NCI-H446 (cell line): ENCODE measurements around the gene ME3.
"Not testable (repeated sequence)": the region's sequence is repeated elsewhere in the genome, so short reads cannot be mapped to it uniquely, and the experiment has no call there.

Source experiments
- DNase-seq, 2 experiments: peaks; one replicate each; lab custom pipeline; 2025; lab: John Stamatoyannopoulos, UW

Gene ME3

GRCh38 chr11:86663761-86664160 is 8.7 kb downstream of the ME3 start:
- no peak for DNase-seq

- DNase-seq = no peak
These were observed 9.1 kb downstream of the ME3 start for GRCh38 chr11:86663291-86663690.

GRCh38 chr11:86660736-86661135 is 11.7 kb downstream of the ME3 start:
- DNase-seq = no peak

GRCh38 chr11:86660088-86660487 is 12.3 kb downstream of the ME3 start:
- peak in 1 of 2 experiments; percentile 27 for DNase-seq

GRCh38 chr11:86658534-86658933 is 13.9 kb downstream of the ME3 start:
- DNase-seq = no peak

GRCh38 chr11:86645212-86645611 is 27.2 kb downstream of the ME3 start:
- not testable (repeated sequence) for DNase-seq

GRCh38 chr11:86644291-86644690 is 28.1 kb downstream of the ME3 start:
- no peak for DNase-seq

GRCh38 chr11:86641537-86642261 is 30.7 kb downstream of the ME3 start:
- DNase-seq = no peak

- no peak for DNase-seq
These were observed 33.3 kb downstream of the ME3 start for GRCh38 chr11:86639137-86639536.

GRCh38 chr11:86638673-86639072 is 33.7 kb downstream of the ME3 start:
- DNase-seq = no peak

GRCh38 chr11:86637988-86638387 is 34.4 kb downstream of the ME3 start:
- no peak for DNase-seq

- no peak for DNase-seq
These were observed 36.1 kb downstream of the ME3 start for GRCh38 chr11:86636275-86636674.

GRCh38 chr11:86632499-86633269 is 39.7 kb downstream of the ME3 start:
- DNase-seq = no peak

- DNase-seq = no peak
These were observed 42.0 kb downstream of the ME3 start for GRCh38 chr11:86630229-86630981.

GRCh38 chr11:86629045-86629706 is 43.2 kb downstream of the ME3 start:
- DNase-seq = no peak

- DNase-seq = peak in 1 of 2 experiments; percentile 29
These were observed 44.5 kb downstream of the ME3 start for GRCh38 chr11:86627776-86628455.

GRCh38 chr11:86625981-86626380 is 46.4 kb downstream of the ME3 start:
- no peak for DNase-seq

GRCh38 chr11:86625544-86625943 is 46.9 kb downstream of the ME3 start:
- no peak for DNase-seq

- no peak for DNase-seq
These were observed 48.0 kb downstream of the ME3 start for GRCh38 chr11:86624366-86624765.

GRCh38 chr11:86623736-86624135 is 48.7 kb downstream of the ME3 start:
- DNase-seq = no peak

- DNase-seq = no peak
These were observed 49.3 kb downstream of the ME3 start for GRCh38 chr11:86623041-86623621.
